ENCODE results near the gene AGBL3.

The AGBL3 gene

GRCh38 chr7:135181261-135181928 is 195.1 kb downstream of the AGBL3 start:
- Histone ChIP-seq H3K9me3 (ENCODE audit: insufficient read depth, low read length, severe bottlenecking) (peaks cover 24% of the 10 kb centered on the region), H3K4me2 (ENCODE audit: insufficient read depth, low read length) (no peak overlapping the region)

DNA sequence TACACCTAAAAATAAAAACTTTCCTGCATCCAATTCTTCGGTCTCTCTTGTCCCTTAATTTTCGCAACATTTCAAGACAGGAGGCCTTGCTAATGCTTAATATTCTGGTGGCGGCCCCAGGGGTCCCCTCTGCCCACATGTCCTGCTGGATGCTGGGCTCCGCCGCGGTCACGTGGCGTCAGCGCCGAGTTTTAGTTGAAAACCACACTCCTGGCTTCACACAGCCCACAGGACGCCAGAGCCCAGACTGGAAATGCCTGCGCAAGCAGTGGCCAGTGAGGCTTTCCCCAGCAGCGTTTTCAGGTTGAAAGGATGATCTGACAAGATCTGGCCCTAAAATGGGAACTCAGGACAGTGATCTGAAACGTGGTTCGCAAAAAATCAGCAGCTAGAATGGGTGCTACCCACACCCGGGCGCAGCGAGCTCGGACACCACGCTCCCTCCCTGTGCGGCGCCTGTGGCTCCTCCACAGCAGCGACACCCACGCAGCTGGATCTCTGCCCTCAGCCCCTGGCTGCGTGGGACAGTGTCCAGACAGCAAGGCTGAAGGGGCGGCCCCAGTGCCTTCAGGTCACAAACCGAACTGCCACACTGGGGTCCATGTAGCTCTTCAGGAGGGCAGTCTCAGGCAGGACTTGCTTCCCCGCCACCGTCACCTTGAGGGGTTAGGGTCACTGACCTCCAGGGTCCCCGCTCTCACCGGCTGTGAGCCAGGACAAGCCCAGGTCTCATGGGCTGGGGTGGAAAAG is 195.8 kb downstream of the AGBL3 start:
- Histone ChIP-seq H3K4me3 (ENCODE audit: low read depth in 1 of 2, low read length in 2 of 2) (no peak overlapping the region), H3K9me3 (ENCODE audit: insufficient read depth, low read length, severe bottlenecking) (peaks cover 24% of the 10 kb centered on the region), H4K20me1 (ENCODE audit: insufficient read depth, low read length) (no peaks in the 10 kb centered on the region), H3K27ac (ENCODE audit: low read length) (no peak overlapping the region), H3K36me3 (ENCODE audit: insufficient read depth, low read length) (peaks cover 28% of the 10 kb centered on the region), H3K4me2 (ENCODE audit: insufficient read depth, low read length) (no peak overlapping the region), H3K9ac (ENCODE audit: low read depth, low read length) (no peak overlapping the region), H2AFZ (ENCODE audit: low read depth, low read length) (no peak overlapping the region), H3K79me2 (ENCODE audit: insufficient read depth, low read length) (no peaks in the 10 kb centered on the region), H3K4me1 (ENCODE audit: insufficient read depth, low read length) (no peaks in the 10 kb centered on the region), H3K27me3 (ENCODE audit: insufficient read depth, low read length, poor library complexity) (no peaks in the 10 kb centered on the region)
- DNase-seq (no peak), ATAC-seq (ENCODE audit: insufficient read depth, low read depth) (no peak)
- TF ChIP-seq CTCF (IDR thresholded peaks at IDR 0.05; ENCODE audit: borderline replicate concordance, extremely low read depth, low read length, poor library complexity, severe bottlenecking) (no peak), EZH2 (IDR thresholded peaks at IDR 0.05; ENCODE audit: borderline replicate concordance, low read depth, low read length, severe bottlenecking) (no peak)

More at GRCh38 chr7:135181261-135181928, 195.1 kb downstream of the AGBL3 start:
- Histone ChIP-seq H3K27me3 (ENCODE audit: insufficient read depth, low read length, poor library complexity) (no peaks in the 10 kb centered on the region), H3K4me3 (ENCODE audit: low read depth in 1 of 2, low read length in 2 of 2) (no peak overlapping the region), H4K20me1 (ENCODE audit: insufficient read depth, low read length) (no peaks in the 10 kb centered on the region), H3K9ac (ENCODE audit: low read depth, low read length) (no peak overlapping the region), H2AFZ (ENCODE audit: low read depth, low read length) (no peak overlapping the region), H3K36me3 (ENCODE audit: insufficient read depth, low read length) (peaks cover 22% of the 10 kb centered on the region), H3K79me2 (ENCODE audit: insufficient read depth, low read length) (no peaks in the 10 kb centered on the region), H3K4me1 (ENCODE audit: insufficient read depth, low read length) (no peaks in the 10 kb centered on the region), H3K27ac (ENCODE audit: low read length) (no peak overlapping the region)
- DNase-seq (no peak), ATAC-seq (ENCODE audit: insufficient read depth, low read depth) (no peak)
- no peak for TF ChIP-seq EZH2 (IDR thresholded peaks at IDR 0.05; ENCODE audit: borderline replicate concordance, low read depth, low read length, severe bottlenecking)
- no peak for TF ChIP-seq CTCF (IDR thresholded peaks at IDR 0.05; ENCODE audit: borderline replicate concordance, extremely low read depth, low read length, poor library complexity, severe bottlenecking)

DNA sequence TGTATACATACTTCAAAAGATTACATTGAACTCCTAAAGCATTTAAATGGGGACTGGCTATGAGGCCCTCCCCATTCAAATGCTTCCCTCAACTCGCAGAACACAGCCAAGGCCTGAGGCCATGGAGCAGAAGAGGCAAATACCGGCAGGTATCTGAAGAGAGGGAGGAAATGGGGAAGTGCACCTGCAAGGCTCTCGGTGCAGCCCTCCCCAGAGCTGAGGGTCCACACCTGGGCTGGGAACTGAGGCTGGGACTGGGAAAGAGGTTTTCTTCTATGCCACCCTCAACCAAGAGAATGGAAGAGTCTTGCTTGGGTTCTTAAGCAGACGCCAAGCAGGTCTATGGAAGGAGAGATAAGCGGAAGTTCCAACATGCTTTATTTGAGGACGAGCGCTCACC is 197.2 kb downstream of the AGBL3 start:
- H4K20me1 ChIP-seq (ENCODE audit: insufficient read depth, low read length): no peaks in the 10 kb centered on the region
- DNase-seq: no peak
- H2AFZ ChIP-seq (ENCODE audit: low read depth, low read length): no peak overlapping the region
- no peaks in the 10 kb centered on the region for H3K79me2 ChIP-seq (ENCODE audit: insufficient read depth, low read length)
- no peaks in the 10 kb centered on the region for H3K27me3 ChIP-seq (ENCODE audit: insufficient read depth, low read length, poor library complexity)
- H3K4me2 ChIP-seq (ENCODE audit: insufficient read depth, low read length): no peak overlapping the region
- no peak overlapping the region for H3K4me3 ChIP-seq (ENCODE audit: low read depth in 1 of 2, low read length in 2 of 2)
- TF ChIP-seq CTCF (IDR thresholded peaks at IDR 0.05; ENCODE audit: borderline replicate concordance, extremely low read depth, low read length, poor library complexity, severe bottlenecking): no peak
- no peak for TF ChIP-seq EZH2 (IDR thresholded peaks at IDR 0.05; ENCODE audit: borderline replicate concordance, low read depth, low read length, severe bottlenecking)
- peaks cover 39% of the 10 kb centered on the region for H3K36me3 ChIP-seq (ENCODE audit: insufficient read depth, low read length)
- no peak for ATAC-seq (ENCODE audit: insufficient read depth, low read depth)
- no peak overlapping the region for H3K27ac ChIP-seq (ENCODE audit: low read length)
- H3K9me3 ChIP-seq (ENCODE audit: insufficient read depth, low read length, severe bottlenecking): peaks cover 24% of the 10 kb centered on the region
- H3K4me1 ChIP-seq (ENCODE audit: insufficient read depth, low read length): no peaks in the 10 kb centered on the region
- no peak overlapping the region for H3K9ac ChIP-seq (ENCODE audit: low read depth, low read length)

Data from DND-41 (cell line).